CD14-positive monocyte (primary cell): ENCODE measurements around the gene ABCA6. TPM values are rescaled to one million over a fixed set of nuclear protein-coding genes. Genes with fewer than 3 reads are reported as not detected.
A peak's percentile ranks its signal among the peaks of the same experiment; 100 is the strongest.

ENCODE experiments used
- DNase-seq, 3 donors: peaks; one replicate each; pipeline ENCODE4 v3.0.0-alpha.2; 2011 to 2022
- H2AFZ ChIP-seq: 2 replicates; pipeline ENCODE4 v1.6.0; 2012; ENCODE audit warnings: mild to moderate bottlenecking, low read depth, low read length, inconsistent platforms; ENCODE audit not compliant: insufficient read depth, poor library complexity, severe bottlenecking
- H3K27ac ChIP-seq, 2 donors: 1 replicate in 1 of 2; 2 replicates in 1 of 2; pipeline ENCODE4 v1.5.1; 2012 to 2013; ENCODE audit warnings: low read length in 2 of 2, control low read depth in 1 of 2, inconsistent platforms in 1 of 2, low read depth in 1 of 2, mild to moderate bottlenecking in 1 of 2
- H3K27me3 ChIP-seq, 2 donors: one replicate each; pipeline versions ENCODE4 v1.6.0 to v1.6.1; 2011 to 2013; ENCODE audit warnings: low read length in 2 of 2; ENCODE audit not compliant: control insufficient read depth in 2 of 2, insufficient read depth in 2 of 2
- H3K36me3 ChIP-seq, 2 donors: replicated peaks in 1 of 2; 1 replicate in 1 of 2; 2 replicates in 1 of 2; pipeline versions ENCODE4 v1.5.1 to v1.6.1; 2012 to 2013; ENCODE audit warnings: low read length in 2 of 2, control low read depth in 1 of 2, inconsistent platforms in 1 of 2, mild to moderate bottlenecking in 1 of 2; ENCODE audit not compliant: insufficient read depth in 2 of 2, control insufficient read depth in 1 of 2
- H3K4me1 ChIP-seq, 2 donors: 1 replicate in 1 of 2; 2 replicates in 1 of 2; pipeline versions ENCODE4 v1.5.1 to v1.6.1; 2012 to 2013; ENCODE audit warnings: low read length in 2 of 2, control low read depth in 1 of 2, inconsistent platforms in 1 of 2, mild to moderate bottlenecking in 1 of 2, moderate library complexity in 1 of 2; ENCODE audit not compliant: insufficient read depth in 2 of 2, control insufficient read depth in 1 of 2
- H3K4me2 ChIP-seq: replicated peaks from 2 replicates; pipeline ENCODE3; 2012; ENCODE audit warnings: low read length, moderate library complexity, mild to moderate bottlenecking; ENCODE audit not compliant: poor library complexity, severe bottlenecking; ENCODE audit errors: extremely low read depth
- H3K4me3 ChIP-seq, 3 experiments: fragments of 200-600 bp in 1 of 3; sonication (generic) in 1 of 3; replicated peaks in 1 of 3; 1 replicate in 2 of 3; 2 replicates in 1 of 3; pipeline ENCODE4 v1.5.1; 2011 to 2013; ENCODE audit warnings: low read length in 3 of 3, mild to moderate bottlenecking in 3 of 3, control low read depth in 2 of 3, low read depth in 2 of 3, inconsistent platforms in 1 of 3, moderate library complexity in 1 of 3
- H3K79me2 ChIP-seq: 2 replicates; pipeline ENCODE4 v1.6.0; 2012; ENCODE audit warnings: mild to moderate bottlenecking, control low read depth, inconsistent platforms, low read length, moderate library complexity; ENCODE audit not compliant: insufficient read depth
- H3K9ac ChIP-seq: 2 replicates; pipeline ENCODE4 v1.6.0; 2017; ENCODE audit warnings: low read length, mild to moderate bottlenecking; ENCODE audit not compliant: insufficient read depth, poor library complexity, severe bottlenecking
- H3K9me3 ChIP-seq, 2 donors: replicated peaks in 1 of 2; 1 replicate in 1 of 2; 2 replicates in 1 of 2; pipeline versions ENCODE4 v1.5.1 to v1.6.1; 2012 to 2013; ENCODE audit warnings: low read length in 2 of 2, control low read depth in 1 of 2; ENCODE audit not compliant: control insufficient read depth in 1 of 2, insufficient read depth in 1 of 2
- H4K20me1 ChIP-seq: 2 replicates; pipeline ENCODE4 v1.6.0; 2012; ENCODE audit warnings: mild to moderate bottlenecking, low read length, control low read depth, moderate library complexity; ENCODE audit not compliant: insufficient read depth
- H3K27ac Mint-ChIP-seq, 7 donors: one replicate each; pipeline ENCODE4 v1.8.0; 2020; ENCODE audit warnings: mild to moderate bottlenecking in 7 of 7, mixed read lengths in 7 of 7, moderate library complexity in 6 of 7, inconsistent platforms in 2 of 7
- H3K27me3 Mint-ChIP-seq, 3 donors: one replicate each; pipeline ENCODE4 v1.8.0; 2021 to 2022; ENCODE audit warnings: low read depth in 3 of 3, mild to moderate bottlenecking in 3 of 3, mixed read lengths in 3 of 3, moderate library complexity in 3 of 3, inconsistent platforms in 1 of 3
- H3K36me3 Mint-ChIP-seq, 2 donors: one replicate each; pipeline ENCODE4 v1.8.0; 2020; ENCODE audit warnings: mixed read lengths in 2 of 2, inconsistent platforms in 1 of 2, mild to moderate bottlenecking in 1 of 2
- H3K4me1 Mint-ChIP-seq: one replicate; pipeline ENCODE4 v1.8.0; 2020; ENCODE audit warnings: mild to moderate bottlenecking, mixed read lengths
- H3K4me3 Mint-ChIP-seq, 2 donors: one replicate each; pipeline ENCODE4 v1.8.0; 2020; ENCODE audit warnings: mild to moderate bottlenecking in 2 of 2, mixed read lengths in 2 of 2, moderate library complexity in 1 of 2
- H3K9me3 Mint-ChIP-seq, 7 donors: one replicate each; pipeline ENCODE4 v1.8.0; 2020 to 2022; ENCODE audit warnings: mixed read lengths in 7 of 7, mild to moderate bottlenecking in 6 of 7, moderate library complexity in 6 of 7, inconsistent platforms in 2 of 7
- CTCF ChIP-seq: fragments of 200-600 bp; IDR thresholded peaks from one replicate; pipeline ENCODE4 v1.8.0; 2022; ENCODE audit warnings: antibody characterized with exemption, mild to moderate bottlenecking
- WGBS: methylation state at CpG from one replicate; pipeline ENCODE4 v1.1.5; 2013; ENCODE audit warnings: missing lambda C conversion rate; ENCODE audit not compliant: insufficient coverage; 5-methylcytosine and 5-hydroxymethylcytosine counted together
- intact Hi-C, 2 donors: fragments of 100-400 bp; cut with micrococcal nuclease; formaldehyde crosslinking; loops; one replicate each; pipeline versions ENCODE4 v1.15.0 to v1.15.1; 2023
- polyA plus RNA-seq, 3 donors: library from polyadenylated mRNA; depleted of rRNA in 1 of 3; unstranded in 2 of 3; stranded (reverse) in 1 of 3; fragments of 300-500 nt in 2 of 3; fragments of >200 nt in 1 of 3; fragmentation: Illumina TruSeq in 2 of 3; gene quantifications; 1 replicate in 2 of 3; 2 replicates in 1 of 3; pipeline ENCODE4 v1.2.3, GENCODE V29; 2012 to 2021

ABCA6 gene
- polyA plus RNA-seq, 3 donors: 0.52 to 0.93 (median 0.76) TPM

GRCh38 chr17:69086641-69087040 is 55.1 kb downstream of the ABCA6 start:
- intact Hi-C loops: no loop called here
- Mint-ChIP-seq H3K4me3 (no peak overlapping the region), H3K27ac (no peak overlapping the region), H3K9me3 (peaks cover 3 to 25% (median 15%) of the 10 kb centered on the region in 7 donors), H3K27me3 (peaks cover 0 to 2% (median 0%) of the 10 kb centered on the region in 3 donors), H3K4me1 (peaks cover 24% of the 10 kb centered on the region), H3K36me3 (peaks cover 8 to 9% of the 10 kb centered on the region in 2 donors)
- no peak for DNase-seq
- Histone ChIP-seq H3K4me1 (peaks cover 0 to 4% of the 10 kb centered on the region in 2 donors), H3K27ac (no peak overlapping the region), H3K9ac (no peak overlapping the region), H3K79me2 (no peaks in the 10 kb centered on the region), H3K4me3 (no peak overlapping the region), H3K27me3 (no peaks in the 10 kb centered on the region), H3K36me3 (no peaks in the 10 kb centered on the region), H4K20me1 (no peaks in the 10 kb centered on the region), H3K9me3 (peaks cover 8 to 9% of the 10 kb centered on the region in 2 donors), H3K4me2 (no peak overlapping the region), H2AFZ (no peak overlapping the region)
- no CpG with 5 or more reads among the region's 1 CpG for WGBS
- no peak for TF ChIP-seq CTCF

- Mint-ChIP-seq H3K27ac (peak overlapping the region in 1 of 7 donors; percentile 53), H3K4me3 (no peak overlapping the region)
- H4K20me1 ChIP-seq: no peaks in the 10 kb centered on the region
These were observed 56.8 kb downstream of the ABCA6 start for GRCh38 chr17:69084911-69085310.

More at GRCh38 chr17:69084911-69085310, 56.8 kb downstream of the ABCA6 start:
- peaks cover 0 to 2% (median 0%) of the 10 kb centered on the region in 3 donors for H3K27me3 Mint-ChIP-seq
- intact Hi-C loops: no loop called here
- TF ChIP-seq CTCF: peak; percentile 52
- Histone ChIP-seq H3K4me1 (no peaks in the 10 kb centered on the region), H3K36me3 (no peaks in the 10 kb centered on the region), H2AFZ (no peak overlapping the region), H3K4me2 (no peak overlapping the region), H3K9ac (no peak overlapping the region), H3K4me3 (no peak overlapping the region), H3K27ac (no peak overlapping the region), H3K27me3 (no peaks in the 10 kb centered on the region), H3K9me3 (peaks cover 8 to 9% of the 10 kb centered on the region in 2 donors), H3K79me2 (no peaks in the 10 kb centered on the region)
- H3K4me1 Mint-ChIP-seq: peaks cover 19% of the 10 kb centered on the region
- WGBS: 90% methylated on average over 11 of the region's 13 CpGs
- peaks cover 3 to 25% (median 19%) of the 10 kb centered on the region in 7 donors for H3K9me3 Mint-ChIP-seq
- H3K36me3 Mint-ChIP-seq: peaks cover 6 to 8% of the 10 kb centered on the region in 2 donors
- DNase-seq: no peak
